ENCODE results near the gene STXBP5.

The STXBP5 gene

GRCh38 chr6:147179809-147180208, 24.4 kb upstream of the STXBP5 start:
- DNase-seq: no peak

DNA sequence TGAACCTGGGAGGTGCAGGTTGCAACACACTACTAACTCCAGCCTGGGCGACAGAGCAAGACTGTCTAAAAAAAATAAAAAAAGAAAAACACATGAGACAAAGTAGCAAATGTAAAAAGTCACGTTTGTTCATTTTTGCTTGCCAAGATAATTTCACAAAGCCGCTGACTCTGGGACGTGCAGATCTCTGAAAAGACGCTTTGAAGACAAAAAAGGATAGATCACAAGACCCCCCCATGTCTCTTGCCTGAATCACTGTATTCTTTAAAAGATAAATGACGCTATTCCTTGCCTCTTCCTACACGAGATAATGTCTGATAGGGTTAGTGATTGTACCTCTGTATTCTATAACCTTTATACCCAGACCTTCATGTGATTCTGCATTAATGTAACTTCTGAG, 23.3 kb upstream of the STXBP5 start:
- no peak for DNase-seq

- DNase-seq: no peak
Measured at GRCh38 chr6:147184379-147184778, 19.8 kb upstream of the STXBP5 start.

DNA sequence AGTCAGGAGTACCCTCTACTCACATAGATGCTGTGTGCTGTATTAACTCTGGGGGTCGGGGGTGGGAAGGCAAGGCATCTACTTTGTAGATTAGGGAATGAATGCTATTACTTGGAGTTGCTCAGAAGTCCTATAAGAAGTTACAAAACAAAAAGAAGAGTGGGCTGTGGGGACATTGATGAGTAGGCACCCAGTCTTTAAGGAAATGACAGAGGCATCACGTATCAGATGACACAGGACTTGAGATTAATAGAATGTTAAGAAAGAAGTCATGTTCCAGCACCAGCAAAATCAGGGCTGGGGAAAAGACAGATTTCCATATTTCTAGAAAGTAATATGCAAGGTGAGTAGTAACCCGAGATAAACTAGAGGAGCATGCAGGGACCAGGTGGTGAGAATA, 19.0 kb upstream of the STXBP5 start:
- no peak for DNase-seq

DNA sequence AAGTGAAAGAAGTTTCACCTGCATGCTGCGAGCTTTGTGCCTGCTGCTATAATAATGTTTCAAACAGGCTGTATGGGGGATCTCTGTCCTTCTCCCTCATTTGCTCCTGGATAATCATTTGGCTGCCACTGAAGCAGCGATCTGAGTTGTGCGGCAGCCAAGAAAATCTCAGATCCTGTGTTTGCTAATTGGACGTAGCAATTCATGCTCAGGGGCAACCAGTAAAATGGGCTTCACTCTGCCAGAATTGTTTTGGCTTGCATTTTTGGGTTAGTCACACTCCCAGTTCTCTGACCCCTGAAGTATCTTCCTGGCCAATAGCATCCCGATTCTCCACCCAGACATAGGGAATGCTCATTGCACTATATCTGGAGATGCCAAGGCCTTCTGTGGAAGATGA, 13.7 kb upstream of the STXBP5 start:
- DNase-seq: no peak

DNA sequence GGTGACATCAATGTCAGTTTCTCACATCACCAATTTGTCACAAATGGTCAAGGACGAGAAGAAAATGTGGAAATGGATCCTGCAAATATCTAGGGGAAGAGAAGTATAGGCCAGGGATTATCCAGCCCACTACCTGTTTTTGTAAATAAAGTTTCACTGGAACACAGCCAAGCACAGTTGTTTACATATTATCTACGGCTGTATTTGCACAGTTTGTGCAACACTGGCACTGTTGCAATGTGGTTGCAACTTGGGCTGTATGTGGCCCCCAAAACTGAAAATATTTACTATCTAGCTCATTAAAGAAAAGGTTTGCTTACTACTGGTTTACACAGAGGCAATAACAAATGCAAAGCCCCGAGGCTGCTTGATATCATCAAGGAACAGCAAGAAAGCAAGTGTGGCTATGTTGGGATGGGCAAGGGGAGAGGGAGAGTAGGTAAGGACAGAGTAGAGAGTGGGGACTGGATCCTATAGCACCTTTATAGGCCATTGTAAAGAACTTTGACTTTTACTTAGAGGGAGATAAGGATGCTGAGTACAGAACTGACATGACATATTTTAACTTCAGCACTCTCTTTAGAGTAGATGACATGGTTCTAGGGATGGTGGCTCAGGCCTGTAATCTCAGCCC, 11.8 kb upstream of the STXBP5 start:
- no peak for DNase-seq

GRCh38 chr6:147194652-147195411, 9.4 kb upstream of the STXBP5 start:
- DNase-seq: no peak

GRCh38 chr6:147195510-147195909, 8.7 kb upstream of the STXBP5 start:
- no peak for DNase-seq

- no peak for DNase-seq
Measured at GRCh38 chr6:147195987-147196386, 8.2 kb upstream of the STXBP5 start.

DNA sequence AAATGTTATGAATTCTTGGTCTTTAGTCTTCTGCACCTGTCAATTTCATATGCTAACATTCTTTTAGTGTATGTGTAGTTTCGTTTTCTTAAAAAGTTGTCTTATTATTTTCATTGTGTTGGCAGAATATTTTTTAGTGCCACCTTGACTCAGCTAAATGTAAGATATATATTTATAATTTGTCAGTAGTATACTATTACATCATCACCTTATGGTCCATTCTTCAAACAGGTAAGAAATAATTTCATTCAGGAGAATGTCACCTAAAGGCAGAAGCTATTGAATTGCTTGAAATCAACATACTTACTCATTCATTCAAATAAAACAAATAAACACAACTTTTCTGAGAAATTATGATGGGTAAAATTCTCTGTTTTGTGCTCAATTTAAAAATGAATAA, 3.5 kb upstream of the STXBP5 start:
- no peak for DNase-seq

DNA sequence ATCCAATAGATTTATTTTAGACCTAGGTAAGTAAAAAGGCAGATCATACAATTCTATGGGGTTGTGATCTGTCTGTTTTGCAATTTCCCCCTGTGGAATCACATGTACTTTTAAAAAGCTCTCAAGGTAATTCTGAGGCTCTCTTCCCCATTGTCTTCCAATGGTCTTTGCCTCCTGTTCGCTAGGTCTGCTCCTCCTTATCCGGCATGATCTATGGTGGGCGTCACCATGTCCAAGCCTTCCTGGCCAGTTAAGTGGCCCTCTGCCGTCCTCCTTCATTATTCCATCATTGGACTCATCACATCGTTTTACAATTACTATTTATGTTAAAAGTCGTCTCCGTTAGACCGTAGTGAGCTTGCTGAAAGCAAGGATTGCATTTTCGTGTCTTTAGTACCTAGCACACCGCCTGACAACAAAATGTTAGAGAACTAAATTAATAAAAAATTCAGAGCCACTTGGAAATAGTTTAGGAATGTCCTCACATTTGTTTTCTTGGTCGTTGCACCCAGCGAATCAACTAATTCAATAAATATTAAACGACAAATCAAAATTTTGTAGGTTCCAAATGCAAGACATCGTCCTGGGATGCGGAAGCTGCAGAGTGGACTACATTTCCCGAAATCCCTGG, 2.2 kb upstream of the STXBP5 start:
- DNase-seq: no peak

DNA sequence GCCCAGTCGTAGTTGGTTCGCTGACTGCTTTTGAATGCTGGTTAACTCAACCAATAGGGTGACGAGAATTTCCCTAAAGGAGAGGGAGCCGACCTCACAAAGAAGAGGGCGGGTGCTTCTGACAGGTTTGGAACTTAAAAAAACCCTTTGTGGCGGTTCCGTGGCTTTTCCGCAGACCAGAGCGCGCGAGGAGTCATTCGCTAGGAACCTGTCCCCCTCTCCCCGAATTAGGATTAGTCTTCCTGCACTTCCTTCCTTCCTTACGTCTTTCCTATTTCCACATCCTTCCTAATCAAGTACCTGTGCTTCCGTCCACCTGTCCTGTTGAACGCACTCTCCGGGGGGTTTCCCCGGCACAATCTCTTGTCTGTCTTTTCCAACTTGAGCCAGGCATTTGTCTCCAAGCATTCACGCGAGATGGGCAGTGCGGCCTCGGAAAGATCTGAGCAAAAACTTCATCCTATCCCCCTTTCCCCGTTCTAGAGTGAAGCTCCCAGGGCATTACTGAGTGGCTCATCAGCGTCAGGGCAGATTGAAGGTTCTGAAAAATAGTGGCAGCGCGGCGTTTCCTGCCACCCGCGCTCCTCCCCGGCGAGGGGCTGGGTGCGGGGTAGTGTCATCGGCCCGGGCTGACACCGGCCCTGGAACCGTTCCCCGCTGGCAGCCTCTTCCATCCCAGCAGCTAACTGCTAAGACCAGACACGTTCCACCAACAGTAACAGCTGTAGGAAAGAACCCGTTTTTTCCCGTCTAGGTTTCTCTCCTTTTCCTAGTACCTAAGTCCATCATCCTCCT, 1.5 kb upstream of the STXBP5 start:
- peak; percentile 71 for DNase-seq

- peak; percentile 45 for DNase-seq
Measured at GRCh38 chr6:147203311-147204059, 732 bp upstream of the STXBP5 start.

DNA sequence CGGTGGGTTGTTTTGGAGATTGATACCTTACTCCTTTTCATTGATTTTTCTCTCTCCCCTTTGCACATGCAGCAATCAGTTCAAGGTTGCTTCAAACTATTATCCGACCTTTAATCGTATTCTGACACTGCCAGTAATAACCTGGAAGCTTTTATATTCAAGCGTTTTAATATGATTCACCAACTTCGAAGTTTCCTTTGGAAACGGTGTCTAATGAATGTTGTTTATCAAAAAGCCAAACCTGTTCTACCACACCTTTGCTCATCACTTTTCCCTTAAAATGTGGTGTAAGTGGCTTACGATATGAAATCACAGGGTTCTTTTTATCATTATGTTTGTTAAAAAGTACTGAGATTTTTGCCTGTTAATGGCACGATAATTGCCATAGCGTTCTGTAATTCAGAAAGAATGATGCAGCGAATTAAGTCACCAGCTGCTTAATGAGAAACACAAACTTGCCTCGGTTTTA, 660 bp downstream of the STXBP5 start:
- no peak for DNase-seq

DNA sequence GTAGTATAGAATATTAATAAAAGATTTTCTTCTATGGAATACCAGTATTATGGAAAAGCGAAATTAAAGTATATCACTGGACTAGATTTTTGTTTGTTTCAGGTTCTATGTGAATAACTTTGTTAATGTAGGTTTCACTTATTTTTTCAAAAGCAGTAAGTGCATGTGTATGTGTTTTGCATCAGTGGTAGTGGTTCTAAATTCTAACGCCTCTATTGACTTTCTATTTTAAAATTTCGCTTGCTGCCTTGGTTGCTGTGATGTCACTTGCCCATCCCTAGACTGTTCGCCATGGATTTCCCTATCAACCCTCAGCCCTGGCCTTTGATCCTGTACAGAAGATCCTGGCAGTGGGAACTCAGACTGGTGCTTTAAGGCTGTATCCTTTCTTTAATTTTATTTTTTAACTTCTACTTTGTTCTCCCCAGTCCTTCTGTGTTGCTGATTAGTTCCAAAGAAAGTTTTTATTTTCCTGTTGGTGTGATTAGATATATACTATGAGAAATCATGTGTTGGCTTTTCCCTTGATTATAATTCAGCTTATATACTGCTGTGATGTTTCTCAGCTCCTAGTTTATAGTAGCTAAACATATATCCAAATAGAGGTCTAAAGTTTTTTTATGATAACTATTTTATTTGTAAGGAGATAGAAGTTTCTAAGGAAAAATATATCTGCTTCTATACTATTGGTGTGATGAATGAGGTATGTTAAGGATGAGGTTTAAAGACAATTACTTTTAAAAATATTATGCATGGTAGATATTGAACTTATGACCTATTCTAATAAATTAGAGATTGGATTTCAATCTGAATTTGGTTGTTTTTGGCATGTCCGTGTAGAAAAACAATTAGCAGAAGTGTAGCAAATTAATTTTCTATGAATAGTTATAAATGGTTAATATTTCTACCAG, 1.7 kb downstream of the STXBP5 start:
- no peak for DNase-seq

- no peak for DNase-seq
Measured at GRCh38 chr6:147207351-147207750, 3.1 kb downstream of the STXBP5 start.

- no peak for DNase-seq
Measured at GRCh38 chr6:147207837-147208754, 3.9 kb downstream of the STXBP5 start.

DNA sequence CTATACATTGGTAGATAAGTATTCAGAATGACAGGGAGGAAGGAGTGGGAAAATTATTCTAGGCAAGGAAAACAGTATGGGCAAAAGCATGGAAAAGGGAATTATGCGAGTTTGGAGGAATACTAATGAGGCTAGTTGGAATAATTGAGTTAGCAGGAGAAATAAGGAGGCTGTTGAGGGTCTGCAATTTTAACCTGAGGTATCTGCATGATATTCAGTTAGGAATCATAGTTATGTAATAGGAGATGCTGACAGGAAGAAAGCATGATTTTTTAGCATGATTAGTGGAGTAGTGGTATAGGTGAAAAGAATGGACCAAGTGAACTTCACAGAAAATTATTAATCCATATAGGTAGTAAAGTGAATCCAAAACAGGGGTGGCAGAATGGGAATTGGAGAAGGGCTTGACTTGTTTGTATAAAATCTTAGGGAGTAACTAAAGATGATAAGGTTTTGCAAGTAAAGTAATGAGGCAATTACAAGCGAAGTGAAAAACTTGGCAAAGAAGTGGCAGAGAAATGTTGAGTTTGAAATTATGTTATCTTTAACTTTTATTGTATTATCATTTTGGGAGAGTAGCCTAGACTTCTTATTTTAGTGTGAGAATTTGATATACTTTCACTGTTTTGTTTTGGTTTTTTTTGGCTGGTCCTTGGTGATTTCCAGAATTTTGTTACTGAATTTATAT, 5.7 kb downstream of the STXBP5 start:
- no peak for DNase-seq

GRCh38 chr6:147211349-147211748, 7.1 kb downstream of the STXBP5 start:
- DNase-seq: no peak

DNA sequence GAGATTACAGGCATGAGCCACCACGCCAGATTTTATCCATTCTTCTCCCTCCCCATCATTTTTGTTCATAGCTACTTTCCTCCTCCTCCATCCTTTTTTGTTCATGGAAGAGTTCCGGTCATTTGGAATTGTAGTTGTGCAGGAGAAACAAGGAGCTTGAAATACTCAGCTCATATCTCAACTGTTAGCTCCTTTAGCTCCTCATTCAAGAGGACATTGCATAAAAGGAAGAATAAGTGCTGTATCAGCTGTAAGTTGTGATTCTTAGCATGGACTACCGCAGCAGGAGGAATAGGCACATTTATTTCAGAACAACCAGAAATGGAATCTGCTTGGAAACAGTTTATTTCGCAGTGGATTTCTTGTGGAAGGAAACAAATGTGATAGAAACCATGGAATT, 7.6 kb downstream of the STXBP5 start:
- no peak for DNase-seq
